SK-MEL-5 (cell line): ENCODE measurements around the gene GAREM1. TPM values are rescaled to one million over a fixed set of nuclear protein-coding genes. Genes with fewer than 3 reads are reported as not detected.
"Not testable (repeated sequence)": the region's sequence is repeated elsewhere in the genome, so short reads cannot be mapped to it uniquely, and the experiment has no call there.

Experiments
- DNase-seq: peaks from one replicate; pipeline ENCODE4 v3.0.0-alpha.2; 2016; ENCODE audit warnings: low read depth, low spot score
- in situ Hi-C: cut with HindIII; loops from 2 replicates; pipeline ENCODE4 v1.10.0; 2016; ENCODE audit warnings: low sequenced_read_pairs, high pct_unique_total_duplicates, low pct_unique_long_range_greater_than_20kb
- total RNA-seq: library from RNA; depleted of rRNA; stranded (reverse); fragments of >200 nt; shearing (Covaris generic); gene quantifications from 2 replicates; pipeline ENCODE4 v1.2.3, GENCODE V29; 2014

GAREM1 gene
- total RNA-seq, 1 experiment from 2014 or later: 6.9 TPM

GRCh38 chr18:32262092-32262491 is 208.6 kb downstream of the GAREM1 start:
- in situ Hi-C loops: no loop called here

GRCh38 chr18:32261003-32261402 is 209.7 kb downstream of the GAREM1 start:
- peak; percentile 33 for DNase-seq
- in situ Hi-C loops: no loop called here

More at GRCh38 chr18:32262092-32262491, 208.6 kb downstream of the GAREM1 start:
- DNase-seq: no peak

GRCh38 chr18:32259553-32259952 is 211.1 kb downstream of the GAREM1 start:
- in situ Hi-C loops: no loop called here
- no peak for DNase-seq

GRCh38 chr18:32258558-32259204 is 212.0 kb downstream of the GAREM1 start:
- in situ Hi-C loops: no loop called here
- no peak for DNase-seq

- in situ Hi-C loops: no loop called here
Observed at GRCh38 chr18:32258148-32258547, 212.5 kb downstream of the GAREM1 start.

GRCh38 chr18:32257084-32257785 is 213.4 kb downstream of the GAREM1 start:
- DNase-seq: no peak
- in situ Hi-C loops: no loop called here

More at GRCh38 chr18:32258148-32258547, 212.5 kb downstream of the GAREM1 start:
- no peak for DNase-seq

- in situ Hi-C loops: no loop called here
- DNase-seq: peak; percentile 29
Observed at GRCh38 chr18:32255570-32255969, 215.1 kb downstream of the GAREM1 start.

GRCh38 chr18:32252141-32252860 is 218.4 kb downstream of the GAREM1 start:
- no peak for DNase-seq
- in situ Hi-C loops: no loop called here

GRCh38 chr18:32251466-32251865 is 219.2 kb downstream of the GAREM1 start:
- in situ Hi-C loops: no loop called here
- DNase-seq: no peak

- in situ Hi-C loops: no loop called here
- no peak for DNase-seq
Observed at GRCh38 chr18:32249147-32249929, 221.3 kb downstream of the GAREM1 start.

- DNase-seq: no peak
- in situ Hi-C loops: no loop called here
Observed at GRCh38 chr18:32244881-32245280, 225.8 kb downstream of the GAREM1 start.

- no peak for DNase-seq
- in situ Hi-C loops: no loop called here
Observed at GRCh38 chr18:32243358-32243757, 227.3 kb downstream of the GAREM1 start.

GRCh38 chr18:32242395-32242794 is 228.3 kb downstream of the GAREM1 start:
- DNase-seq: no peak
- in situ Hi-C loops: no loop called here

GRCh38 chr18:32238635-32239268 is 231.9 kb downstream of the GAREM1 start:
- DNase-seq: peak; percentile 14
- in situ Hi-C loops: no loop called here

- in situ Hi-C loops: no loop called here
- no peak for DNase-seq
Observed at GRCh38 chr18:32237049-32237448, 233.6 kb downstream of the GAREM1 start.

- in situ Hi-C loops, DNase-seq: not testable (repeated sequence)
Observed at GRCh38 chr18:32233348-32233747, 237.3 kb downstream of the GAREM1 start.

GRCh38 chr18:32219431-32220018 is 251.2 kb downstream of the GAREM1 start:
- in situ Hi-C loops: no loop called here

More at GRCh38 chr18:32219431-32220018, 251.2 kb downstream of the GAREM1 start:
- DNase-seq: no peak
